ENCODE results near the gene ATP6V0D1.

- TF ChIP-seq EZH2 (IDR thresholded peaks at IDR 0.05; ENCODE audit: borderline replicate concordance, low read length), result no peak
- TF ChIP-seq, protein P1, sequence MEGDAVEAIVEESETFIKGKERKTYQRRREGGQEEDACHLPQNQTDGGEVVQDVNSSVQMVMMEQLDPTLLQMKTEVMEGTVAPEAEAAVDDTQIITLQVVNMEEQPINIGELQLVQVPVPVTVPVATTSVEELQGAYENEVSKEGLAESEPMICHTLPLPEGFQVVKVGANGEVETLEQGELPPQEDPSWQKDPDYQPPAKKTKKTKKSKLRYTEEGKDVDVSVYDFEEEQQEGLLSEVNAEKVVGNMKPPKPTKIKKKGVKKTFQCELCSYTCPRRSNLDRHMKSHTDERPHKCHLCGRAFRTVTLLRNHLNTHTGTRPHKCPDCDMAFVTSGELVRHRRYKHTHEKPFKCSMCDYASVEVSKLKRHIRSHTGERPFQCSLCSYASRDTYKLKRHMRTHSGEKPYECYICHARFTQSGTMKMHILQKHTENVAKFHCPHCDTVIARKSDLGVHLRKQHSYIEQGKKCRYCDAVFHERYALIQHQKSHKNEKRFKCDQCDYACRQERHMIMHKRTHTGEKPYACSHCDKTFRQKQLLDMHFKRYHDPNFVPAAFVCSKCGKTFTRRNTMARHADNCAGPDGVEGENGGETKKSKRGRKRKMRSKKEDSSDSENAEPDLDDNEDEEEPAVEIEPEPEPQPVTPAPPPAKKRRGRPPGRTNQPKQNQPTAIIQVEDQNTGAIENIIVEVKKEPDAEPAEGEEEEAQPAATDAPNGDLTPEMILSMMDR (conservative IDR thresholded peaks at IDR 0.05 in 1 of 2, IDR thresholded peaks at IDR 0.05 in 1 of 2; ENCODE audit: extremely low read depth in 1 of 2, insufficient read depth in 1 of 2, low read depth in 1 of 2, low read length in 2 of 2), result no peak
Measured at GRCh38 chr16:67490335-67491096, 9.6 kb upstream of the ATP6V0D1 start.

All from mammary epithelial cell (primary cell).